ENCODE measurements around the gene RNF212B. TPM values are rescaled to one million over a fixed set of nuclear protein-coding genes. Genes with fewer than 3 reads are reported as not detected.

RNF212B gene, protein sequence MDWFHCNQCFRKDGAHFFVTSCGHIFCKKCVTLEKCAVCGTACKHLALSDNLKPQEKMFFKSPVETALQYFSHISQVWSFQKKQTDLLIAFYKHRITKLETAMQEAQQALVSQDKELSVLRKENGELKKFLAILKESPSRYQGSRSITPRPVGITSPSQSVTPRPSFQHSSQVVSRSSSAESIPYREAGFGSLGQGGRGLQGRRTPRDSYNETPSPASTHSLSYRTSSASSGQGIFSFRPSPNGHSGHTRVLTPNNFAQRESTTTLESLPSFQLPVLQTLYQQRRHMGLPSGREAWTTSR
- total RNA-seq, result not detected in 2 replicates

DNA sequence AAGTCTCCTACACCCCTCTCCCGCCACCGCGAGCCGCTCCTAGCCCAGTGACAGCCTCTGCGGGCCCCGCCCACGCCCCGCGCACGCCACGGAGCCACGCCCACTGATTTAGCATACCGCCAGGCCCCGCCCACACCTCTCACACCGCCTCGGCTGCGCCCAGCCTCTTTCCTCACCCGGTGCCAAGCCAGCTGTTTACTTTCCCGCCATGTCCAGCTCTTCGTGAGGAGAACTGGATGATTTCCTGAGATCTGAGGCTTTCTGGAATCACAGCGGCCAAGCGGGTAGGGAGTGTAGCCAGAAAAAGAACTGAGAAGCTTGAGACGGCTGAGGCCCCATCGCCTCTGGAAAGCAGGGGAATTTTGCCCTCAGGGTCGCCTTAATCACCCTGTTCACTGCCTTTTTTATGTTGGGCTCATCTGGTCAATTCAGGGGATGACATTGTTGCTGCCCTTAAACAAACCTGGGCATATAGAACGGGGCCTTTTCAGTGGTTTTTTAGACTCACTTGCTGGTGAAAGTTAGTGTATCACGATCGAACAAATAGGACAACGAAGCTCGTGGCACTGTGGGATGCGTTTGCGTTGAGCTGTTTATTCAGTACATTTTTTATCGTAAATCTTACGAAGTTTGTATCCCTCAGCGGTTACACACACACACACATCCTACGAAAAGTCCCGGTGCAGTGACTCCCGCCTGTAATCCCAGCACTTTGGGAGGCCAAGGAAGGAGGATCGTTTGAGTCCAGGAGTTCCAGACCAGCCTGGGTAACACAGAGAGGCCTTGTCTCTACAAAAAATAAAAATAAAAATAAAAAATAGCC, at the start of gene RNF212B:
RNF212B (plus strand) TSS at position 165 of the 823 bp plus-strand sequence. CDS start 2,410 bp downstream, outside the sequence.

DNA sequence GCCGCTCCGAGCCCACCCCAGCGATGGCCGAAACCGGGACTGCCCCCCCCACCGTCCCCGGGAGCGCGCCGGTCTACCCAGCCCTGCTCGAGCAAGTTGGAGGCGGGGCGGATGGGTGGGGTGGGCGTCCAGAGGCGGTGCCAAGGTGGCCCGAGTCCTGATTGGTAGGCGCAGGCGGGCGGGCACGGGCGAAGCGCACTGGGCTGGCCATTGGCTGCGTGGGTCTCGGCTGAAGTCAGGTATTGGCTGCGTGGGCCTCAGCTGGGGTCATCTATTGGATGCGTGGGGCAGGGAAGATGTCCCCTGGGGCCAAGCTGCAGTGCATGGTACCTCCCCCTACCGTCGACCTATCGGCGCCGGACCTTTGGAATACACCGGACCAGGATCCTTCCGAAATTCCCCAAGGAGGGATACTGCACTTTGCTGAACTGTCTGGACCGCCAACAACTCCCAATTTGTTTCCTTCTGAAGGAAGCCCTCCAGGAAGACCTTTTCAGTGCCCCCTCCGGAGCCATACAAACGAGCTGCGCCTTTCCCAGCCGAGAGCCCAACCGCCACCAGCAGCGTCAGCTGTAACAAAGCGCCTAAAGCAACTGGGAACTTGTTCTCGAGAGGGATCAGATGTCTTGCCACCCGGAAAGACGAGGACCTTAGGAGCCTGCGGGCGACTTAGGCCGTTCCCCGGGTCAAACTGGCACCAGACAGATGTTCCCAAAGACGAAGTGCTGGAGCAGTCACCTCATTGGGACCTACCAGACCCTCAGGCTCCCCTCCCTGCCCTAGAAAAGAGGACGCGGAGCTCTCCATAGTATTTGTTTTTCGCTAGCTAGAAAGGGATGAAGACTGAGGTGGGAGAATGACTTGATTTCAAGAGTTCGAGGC, 48.5 kb downstream of the RNF212B start, which contains the start of gene HOMEZ:
HOMEZ (minus strand) TSS at position 113 of the 882 bp plus-strand sequence. CDS start 180 bp downstream, outside the sequence.

DNA sequence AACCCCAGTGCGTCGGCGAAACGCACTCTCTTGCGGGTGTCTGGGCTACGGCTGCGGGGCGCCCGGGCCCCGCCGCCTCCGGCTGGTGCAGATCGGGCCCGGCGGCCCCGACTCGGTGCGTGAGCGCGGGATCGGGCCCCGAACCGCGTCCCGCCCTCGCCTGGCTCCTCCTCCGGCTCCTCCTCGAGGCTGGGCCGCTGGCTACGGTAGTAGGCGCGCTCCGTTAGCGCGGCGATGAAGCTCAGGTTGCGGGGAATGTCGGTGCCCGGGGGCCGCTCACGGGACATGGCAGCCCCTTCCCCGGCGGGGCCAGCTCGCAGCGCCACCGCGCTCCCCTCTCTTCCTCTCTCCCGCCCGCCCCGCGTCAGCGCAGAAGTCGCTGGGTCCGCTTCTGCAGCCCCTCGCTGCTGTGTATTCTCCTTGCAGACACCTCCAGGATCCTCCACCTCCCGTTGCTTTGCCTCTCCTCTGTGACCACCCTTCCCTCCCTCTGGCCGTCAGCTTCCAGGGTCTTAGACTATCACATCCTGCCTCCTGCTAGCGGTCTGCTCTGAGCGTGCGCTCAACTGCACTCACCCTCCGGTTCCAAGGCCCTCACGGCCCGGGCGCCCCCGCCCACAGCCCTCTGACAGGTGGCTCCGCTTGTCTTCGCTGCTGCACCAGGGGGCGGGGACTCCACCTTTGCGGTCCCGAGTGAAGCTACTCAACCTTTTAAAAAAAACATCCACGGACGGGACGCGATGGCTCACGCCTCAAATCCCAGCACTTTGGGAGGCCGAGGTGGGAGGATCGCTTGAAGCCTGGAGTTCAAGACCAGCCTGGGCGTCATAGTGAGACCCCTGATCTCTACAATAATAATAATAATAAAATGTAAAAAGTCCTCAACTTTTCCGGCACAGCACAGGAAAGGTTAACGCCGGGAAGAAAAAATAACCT, 64.8 kb downstream of the RNF212B start, which contains the start of gene PPP1R3E:
PPP1R3E (minus strand) TSS at position 570 of the 936 bp plus-strand sequence; CDS start at position 287, 283 bp downstream.

DNA sequence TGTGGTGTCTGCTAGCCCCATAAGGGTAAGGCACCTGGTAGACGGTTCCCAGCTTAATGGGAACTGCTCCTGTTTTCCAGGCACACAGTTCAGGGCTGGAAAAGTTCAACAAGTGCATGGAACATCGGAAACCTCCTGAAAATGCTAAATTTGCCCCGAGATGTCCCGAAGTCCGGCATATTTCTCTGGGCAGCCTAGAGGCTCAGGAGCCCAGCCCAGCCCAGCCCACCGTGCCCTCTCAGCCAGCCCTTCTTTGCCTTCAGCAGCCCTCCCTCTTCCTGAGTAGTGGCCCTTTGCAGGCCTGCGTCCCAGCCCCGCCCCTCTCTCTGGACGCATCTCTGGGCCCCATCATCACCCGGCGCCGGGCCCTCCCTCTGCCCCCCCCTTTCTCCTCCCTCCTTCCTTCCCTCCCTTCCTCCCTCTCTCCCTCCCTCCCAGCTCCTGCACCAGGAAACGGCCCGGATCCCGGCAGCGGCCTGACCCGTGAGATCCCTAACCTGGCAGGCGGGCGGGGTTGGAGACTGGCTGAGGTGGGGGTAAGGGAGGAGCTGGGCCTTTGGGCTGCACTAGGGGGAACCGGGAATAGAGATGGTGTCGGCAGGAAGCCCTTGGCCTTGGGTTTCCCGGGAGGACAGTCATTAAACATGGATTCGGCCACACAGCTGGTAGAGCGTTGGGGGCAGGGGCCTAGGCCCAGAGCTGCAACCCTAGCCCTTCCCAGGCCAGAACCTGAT, 68.8 kb downstream of the RNF212B start, which contains the start of gene BCL2L2:
BCL2L2 (plus strand) TSS at position 422 of the 734 bp plus-strand sequence. CDS start 935 bp downstream, outside the sequence.

DNA sequence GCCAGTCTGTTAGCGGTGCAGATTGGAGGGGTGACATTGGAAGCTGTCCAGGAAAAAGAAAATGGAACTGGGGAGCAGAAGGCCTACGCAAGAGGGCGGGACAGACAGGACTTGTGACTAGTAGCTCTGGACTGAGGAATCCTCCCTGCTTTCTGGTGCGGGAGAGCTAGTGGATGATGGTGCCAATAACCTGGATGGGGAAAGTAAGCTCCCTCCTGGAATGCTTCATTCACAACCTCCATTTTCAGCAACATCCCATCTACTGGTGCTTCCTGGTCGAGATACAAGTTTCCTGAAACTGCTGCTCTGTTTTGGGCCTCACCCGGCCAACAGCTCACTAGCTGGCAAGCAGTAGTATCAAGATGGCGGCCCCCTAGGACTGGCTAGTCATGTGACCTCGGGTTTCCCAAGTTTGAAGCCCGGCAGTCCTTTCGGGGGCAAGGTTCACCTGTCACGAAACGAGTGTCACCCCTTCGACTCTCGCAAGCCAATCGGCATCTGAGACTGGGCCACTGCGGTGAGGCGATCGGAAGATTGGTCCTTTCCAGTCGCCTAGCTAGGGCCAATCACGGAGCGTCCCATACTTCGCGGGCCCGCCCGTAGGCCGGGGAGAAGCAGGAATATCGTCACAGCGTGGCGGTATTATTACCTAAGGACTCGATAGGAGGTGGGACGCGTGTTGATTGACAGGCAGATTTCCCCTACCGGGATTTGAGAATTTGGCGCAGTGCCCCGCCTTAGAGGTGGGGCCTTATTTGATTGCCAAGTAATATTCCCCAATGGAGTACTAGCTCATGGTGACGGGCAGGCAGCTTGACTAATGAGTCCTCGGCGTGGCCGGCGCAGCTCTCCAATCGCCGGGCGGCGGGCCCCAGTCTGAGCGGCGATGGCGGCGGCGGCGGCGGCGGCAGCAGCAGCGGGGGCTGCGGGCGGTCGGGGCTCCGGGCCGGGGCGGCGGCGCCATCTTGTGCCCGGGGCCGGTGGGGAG, 83.1 kb downstream of the RNF212B start, which contains the start of gene PABPN1:
PABPN1 (plus strand) TSS at position 874 of the 988 bp plus-strand sequence; CDS start at position 887, 13 bp downstream.

Other genes with a start within 250 kb of the RNF212B start
- gene C14orf93, start 227.8 kb upstream of the RNF212B start, total RNA-seq, result 13.0 and 20.5 TPM in 2 replicates
- 186 and 259 TPM in 2 replicates for gene PSMB5, start 203.0 kb upstream of the RNF212B start, total RNA-seq
- gene PSMB11, start 195.7 kb upstream of the RNF212B start, total RNA-seq, result not detected in 2 replicates
- 3.4 and 4.3 TPM in 2 replicates for gene CDH24, start 180.4 kb upstream of the RNF212B start, total RNA-seq
- 25.8 and 31.8 TPM in 2 replicates for gene ACIN1, start 142.8 kb upstream of the RNF212B start, total RNA-seq
- 27.7 and 43.1 TPM in 2 replicates for gene C14orf119, start 142.4 kb upstream of the RNF212B start, total RNA-seq
- gene CIROP, start 132.9 kb upstream of the RNF212B start, total RNA-seq, result not detected in 2 replicates
- not detected in 2 replicates for gene CEBPE, start 118.7 kb upstream of the RNF212B start, total RNA-seq
- gene SLC7A8, start 54.3 kb upstream of the RNF212B start, total RNA-seq, result 2.4 and 5.5 TPM in 2 replicates
- 7.2 and 8.2 TPM in 2 replicates for gene HOMEZ, start 48.2 kb downstream of the RNF212B start, total RNA-seq
- 3.1 and 3.4 TPM in 2 replicates for gene PPP1R3E, start 64.9 kb downstream of the RNF212B start, total RNA-seq
- gene BCL2L2, start 68.9 kb downstream of the RNF212B start, total RNA-seq, result 16.8 and 21.2 TPM in 2 replicates
- gene PABPN1, start 83.5 kb downstream of the RNF212B start, total RNA-seq, result 54.8 and 64.1 TPM in 2 replicates
- 1.5 and 8.7 TPM in 2 replicates for gene SLC22A17, start 115.0 kb downstream of the RNF212B start, total RNA-seq
- 6.3 and 7.7 TPM in 2 replicates for gene EFS, start 127.2 kb downstream of the RNF212B start, total RNA-seq
- not detected in 2 replicates for gene IL25, start 134.9 kb downstream of the RNF212B start, total RNA-seq
- not detected in 2 replicates for gene CMTM5, start 139.1 kb downstream of the RNF212B start, total RNA-seq
- not detected in 2 replicates for gene MYH6, start 170.3 kb downstream of the RNF212B start, total RNA-seq
- gene MYH7, start 197.7 kb downstream of the RNF212B start, total RNA-seq, result under 0.01 TPM in 1 of 2 replicates, not detected in the other
- 50.1 and 75.9 TPM in 2 replicates for gene NGDN, start 231.8 kb downstream of the RNF212B start, total RNA-seq